Peyer's patch (tissue), 4 donors: Measurements from ENCODE around the gene SINHCAF. TPM values are rescaled to one million over a fixed set of nuclear protein-coding genes. Genes with fewer than 3 reads are reported as not detected.

Experiments
- DNase-seq, 3 donors: peaks; one replicate each; pipeline ENCODE4 v3.0.0-alpha.2; 2017 to 2019
- H3K27ac ChIP-seq, 4 donors: fragments of 200-600 bp; sonication (generic); one replicate each; pipeline ENCODE4 v1.5.1; 2016 to 2019
- H3K27me3 ChIP-seq, 2 donors: fragments of 200-600 bp; sonication (generic); one replicate each; pipeline ENCODE4 v1.5.1; 2019
- H3K36me3 ChIP-seq, 3 donors: fragments of 200-600 bp; sonication (generic); one replicate each; pipeline ENCODE4 v1.5.1; 2016 to 2019
- H3K4me1 ChIP-seq, 4 donors: fragments of 200-600 bp; sonication (generic); one replicate each; pipeline ENCODE4 v1.5.1; 2016 to 2019
- H3K4me3 ChIP-seq, 4 donors: fragments of 200-600 bp; sonication (generic); 1 replicate in 3 of 4; 2 replicates in 1 of 4; pipeline ENCODE4 v1.5.1; 2016 to 2019; ENCODE audit warnings: mild to moderate bottlenecking in 1 of 4
- H3K9me3 ChIP-seq, 4 donors: fragments of 200-600 bp; sonication (generic); one replicate each; pipeline ENCODE4 v1.5.1; 2016 to 2019; ENCODE audit warnings: mild to moderate bottlenecking in 1 of 4
- POLR2A ChIP-seq, 2 donors: fragments of 450-650 bp; IDR thresholded peaks; one replicate each; pipeline ENCODE4 v1.5.1; 2017; ENCODE audit warnings: antibody characterized with exemption in 2 of 2, mild to moderate bottlenecking in 2 of 2, moderate library complexity in 2 of 2
- total RNA-seq, 4 donors: library from RNA; depleted of rRNA; stranded (reverse); fragments of >200 nt; gene quantifications; one replicate each; pipeline ENCODE4 v1.1.0, GENCODE V29; 2016
- TF ChIP-seq, protein P1 (sequence below), 6 experiments: fragments of 450-650 bp in 4 of 6; fragments of 200-600 bp in 2 of 6; sonication (generic) in 1 of 6; IDR thresholded peaks; one replicate each; pipeline ENCODE4 v1.5.1; 2017 to 2019; ENCODE audit warnings: antibody characterized with exemption in 6 of 6, mild to moderate bottlenecking in 3 of 6, moderate library complexity in 1 of 6

The SINHCAF gene
- total RNA-seq, 4 donors from 2014 or later = 39.9 to 109 (median 53.7) TPM

DNA sequence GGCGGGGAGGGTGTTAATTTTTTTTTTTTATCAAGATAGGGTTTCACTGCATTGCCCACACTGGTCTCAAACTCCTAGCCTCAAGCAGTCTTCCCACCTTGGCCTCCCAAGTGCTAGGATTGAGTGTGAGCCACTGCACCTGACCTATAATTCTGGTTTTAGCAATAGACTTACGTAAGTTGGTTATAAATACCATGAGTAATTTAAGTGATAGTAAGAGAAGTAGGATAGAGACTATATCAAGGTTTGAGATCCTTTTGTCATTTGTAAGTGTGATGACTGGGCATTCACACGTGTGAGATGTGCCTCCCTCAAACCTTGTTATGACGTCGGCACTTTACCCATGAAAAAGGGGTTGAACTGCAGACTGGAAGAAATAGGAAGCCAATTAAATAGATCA lies 22.5 kb downstream of the SINHCAF start:
- no peak overlapping the region for H3K27ac ChIP-seq
- no peaks in the 10 kb centered on the region for H3K9me3 ChIP-seq
- TF ChIP-seq, protein P1, sequence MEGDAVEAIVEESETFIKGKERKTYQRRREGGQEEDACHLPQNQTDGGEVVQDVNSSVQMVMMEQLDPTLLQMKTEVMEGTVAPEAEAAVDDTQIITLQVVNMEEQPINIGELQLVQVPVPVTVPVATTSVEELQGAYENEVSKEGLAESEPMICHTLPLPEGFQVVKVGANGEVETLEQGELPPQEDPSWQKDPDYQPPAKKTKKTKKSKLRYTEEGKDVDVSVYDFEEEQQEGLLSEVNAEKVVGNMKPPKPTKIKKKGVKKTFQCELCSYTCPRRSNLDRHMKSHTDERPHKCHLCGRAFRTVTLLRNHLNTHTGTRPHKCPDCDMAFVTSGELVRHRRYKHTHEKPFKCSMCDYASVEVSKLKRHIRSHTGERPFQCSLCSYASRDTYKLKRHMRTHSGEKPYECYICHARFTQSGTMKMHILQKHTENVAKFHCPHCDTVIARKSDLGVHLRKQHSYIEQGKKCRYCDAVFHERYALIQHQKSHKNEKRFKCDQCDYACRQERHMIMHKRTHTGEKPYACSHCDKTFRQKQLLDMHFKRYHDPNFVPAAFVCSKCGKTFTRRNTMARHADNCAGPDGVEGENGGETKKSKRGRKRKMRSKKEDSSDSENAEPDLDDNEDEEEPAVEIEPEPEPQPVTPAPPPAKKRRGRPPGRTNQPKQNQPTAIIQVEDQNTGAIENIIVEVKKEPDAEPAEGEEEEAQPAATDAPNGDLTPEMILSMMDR (IDR thresholded peaks at IDR 0.05) = no peak
- no peak for TF ChIP-seq POLR2A (IDR thresholded peaks at IDR 0.05)
- H3K4me3 ChIP-seq = no peak overlapping the region
- no peaks in the 10 kb centered on the region for H3K4me1 ChIP-seq
- peaks cover 0 to 27% (median 0%) of the 10 kb centered on the region in 3 donors for H3K36me3 ChIP-seq
- H3K27me3 ChIP-seq = no peaks in the 10 kb centered on the region
- no peak for DNase-seq

DNA sequence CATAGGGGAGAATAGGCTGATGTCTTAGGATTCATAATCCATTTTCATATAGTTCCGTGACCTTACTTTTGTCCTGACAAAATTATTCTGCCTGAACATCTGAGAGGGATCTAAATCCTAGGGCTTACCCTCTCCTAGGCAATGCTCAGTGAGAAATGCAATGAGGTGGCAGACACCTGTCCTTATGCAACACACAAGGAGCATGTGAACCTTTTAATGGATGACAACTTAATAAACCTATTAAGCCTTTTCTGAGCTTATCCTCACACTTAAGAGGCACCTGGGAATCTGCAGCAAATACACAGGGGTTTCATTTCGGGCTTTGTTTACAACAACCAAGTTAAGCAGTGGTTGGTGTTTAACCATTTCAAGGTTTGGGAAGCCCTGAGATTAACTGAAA lies 24.6 kb downstream of the SINHCAF start:
- H3K36me3 ChIP-seq = peaks cover 0 to 36% (median 0%) of the 10 kb centered on the region in 3 donors
- H3K4me1 ChIP-seq = no peaks in the 10 kb centered on the region
- DNase-seq = no peak
- TF ChIP-seq, protein P1 (IDR thresholded peaks at IDR 0.05) = no peak
- TF ChIP-seq POLR2A (IDR thresholded peaks at IDR 0.05) = no peak
- no peak overlapping the region for H3K4me3 ChIP-seq
- no peak overlapping the region for H3K27ac ChIP-seq
- no peaks in the 10 kb centered on the region for H3K9me3 ChIP-seq
- no peaks in the 10 kb centered on the region for H3K27me3 ChIP-seq

DNA sequence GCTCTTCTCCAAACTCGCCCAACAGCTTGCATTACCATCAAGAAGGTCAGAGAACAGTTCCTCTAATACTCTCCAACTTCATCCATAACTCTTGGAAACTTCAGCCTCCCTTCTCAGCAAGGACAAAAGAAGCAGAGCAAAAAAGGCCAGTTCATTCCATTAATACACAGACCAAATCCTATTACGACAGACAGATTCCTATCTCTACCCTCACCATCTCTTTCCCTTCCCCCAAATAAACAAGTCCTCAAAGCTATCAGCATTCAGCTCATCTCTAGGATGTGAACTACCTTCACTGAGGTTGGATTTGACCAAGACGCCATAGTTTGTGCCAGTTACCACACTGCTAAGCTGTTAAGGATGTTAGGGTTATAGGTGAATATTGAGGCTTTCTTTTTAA lies 25.2 kb downstream of the SINHCAF start:
- no peaks in the 10 kb centered on the region for H3K9me3 ChIP-seq
- TF ChIP-seq POLR2A (IDR thresholded peaks at IDR 0.05) = no peak
- TF ChIP-seq, protein P1 (IDR thresholded peaks at IDR 0.05) = no peak
- no peaks in the 10 kb centered on the region for H3K4me1 ChIP-seq
- no peaks in the 10 kb centered on the region for H3K27me3 ChIP-seq
- peaks cover 0 to 41% (median 0%) of the 10 kb centered on the region in 3 donors for H3K36me3 ChIP-seq
- no peak for DNase-seq
- H3K27ac ChIP-seq = no peak overlapping the region
- no peak overlapping the region for H3K4me3 ChIP-seq

DNA sequence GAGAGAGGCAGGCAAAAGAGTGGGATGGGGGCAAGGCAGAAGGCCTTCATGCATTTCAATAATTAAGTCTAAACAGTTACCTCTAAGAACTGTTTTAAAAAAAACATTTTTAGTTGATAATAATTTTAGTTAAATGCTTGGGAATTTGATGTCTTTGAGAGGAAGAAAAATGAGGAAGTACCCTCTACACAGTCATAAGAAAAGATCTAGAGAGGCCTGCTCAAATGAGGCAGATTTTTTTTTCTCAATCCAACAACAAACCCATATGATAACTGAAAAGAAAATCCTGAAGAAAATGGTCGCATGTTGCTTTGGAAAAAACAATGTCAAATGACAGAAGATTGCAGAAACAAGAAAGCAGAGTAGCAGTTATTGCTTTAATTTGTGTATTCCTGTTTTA lies 25.6 kb downstream of the SINHCAF start:
- no peaks in the 10 kb centered on the region for H3K4me1 ChIP-seq
- TF ChIP-seq, protein P1 (IDR thresholded peaks at IDR 0.05) = no peak
- TF ChIP-seq POLR2A (IDR thresholded peaks at IDR 0.05) = no peak
- peaks cover 0 to 45% (median 0%) of the 10 kb centered on the region in 3 donors for H3K36me3 ChIP-seq
- no peaks in the 10 kb centered on the region for H3K27me3 ChIP-seq
- no peak overlapping the region for H3K4me3 ChIP-seq
- H3K9me3 ChIP-seq = no peaks in the 10 kb centered on the region
- DNase-seq = no peak
- H3K27ac ChIP-seq = no peak overlapping the region

DNA sequence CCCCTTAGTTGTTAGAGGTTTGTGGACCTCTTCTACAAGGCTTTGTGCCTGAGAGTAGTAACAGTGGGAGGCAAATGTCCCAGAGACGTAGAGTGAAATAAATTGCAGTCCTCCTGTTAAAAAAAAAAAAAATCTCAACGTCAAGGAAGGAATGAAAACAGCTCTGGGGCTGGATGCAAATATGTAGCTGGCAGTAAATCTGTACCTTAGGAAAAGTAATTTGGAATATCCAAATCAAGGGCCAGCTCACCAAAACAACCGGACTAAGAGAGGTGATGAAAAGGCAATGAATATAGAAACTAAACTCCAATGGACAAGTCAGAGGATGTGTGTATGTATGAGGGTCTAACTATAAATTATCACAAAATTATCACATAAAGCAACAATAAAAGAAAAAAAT lies 27.0 kb downstream of the SINHCAF start:
- H3K36me3 ChIP-seq = peaks cover 0 to 50% (median 0%) of the 10 kb centered on the region in 3 donors
- H3K4me1 ChIP-seq = no peaks in the 10 kb centered on the region
- no peak overlapping the region for H3K27ac ChIP-seq
- H3K9me3 ChIP-seq = no peaks in the 10 kb centered on the region
- TF ChIP-seq POLR2A (IDR thresholded peaks at IDR 0.05) = no peak
- TF ChIP-seq, protein P1 (IDR thresholded peaks at IDR 0.05) = no peak
- H3K27me3 ChIP-seq = no peaks in the 10 kb centered on the region
- no peak overlapping the region for H3K4me3 ChIP-seq
- no peak for DNase-seq

DNA sequence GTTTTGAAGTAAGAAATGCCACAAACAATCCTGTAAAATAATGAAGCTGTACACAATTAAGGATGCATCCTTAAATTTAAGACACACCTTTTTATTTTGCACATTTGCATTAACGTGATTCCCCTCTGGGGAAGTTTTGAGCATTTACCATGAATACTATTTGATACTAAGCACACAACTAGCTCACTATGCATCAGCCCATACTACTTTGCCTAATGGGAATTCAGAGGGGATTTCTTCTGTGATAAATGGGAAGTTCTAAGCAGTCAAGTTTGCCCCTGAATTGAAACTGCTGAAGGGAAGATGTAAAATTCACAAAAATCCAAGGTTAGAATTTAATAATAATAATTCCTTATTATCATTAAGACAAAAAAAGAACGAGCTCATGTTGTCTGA lies 27.4 kb downstream of the SINHCAF start:
- H3K4me1 ChIP-seq = no peaks in the 10 kb centered on the region
- no peaks in the 10 kb centered on the region for H3K27me3 ChIP-seq
- no peak for DNase-seq
- H3K9me3 ChIP-seq = no peaks in the 10 kb centered on the region
- no peak overlapping the region for H3K27ac ChIP-seq
- no peak overlapping the region for H3K4me3 ChIP-seq
- peaks cover 0 to 52% (median 0%) of the 10 kb centered on the region in 3 donors for H3K36me3 ChIP-seq
- no peak for TF ChIP-seq POLR2A (IDR thresholded peaks at IDR 0.05)
- TF ChIP-seq, protein P1 (IDR thresholded peaks at IDR 0.05) = no peak
